HepG2 (cell line): ENCODE measurements around the gene PSMB10. TPM values are rescaled to one million over a fixed set of nuclear protein-coding genes. Genes with fewer than 3 reads are reported as not detected.

Experiments used
- ASH2L ChIP-seq: fragments of 300-600, 200-600 bp; sonication (generic); IDR thresholded peaks from 2 replicates; pipeline ENCODE4 v1.7.0; 2017; ENCODE audit warnings: low read depth, mild to moderate bottlenecking, moderate library complexity, mixed read lengths, low read length; ENCODE audit not compliant: insufficient read length
- ATAD3A ChIP-seq: sonication (generic); formaldehyde crosslinking; IDR thresholded peaks from 2 replicates; pipeline ENCODE4 v1.4.0; 2020; ENCODE audit warnings: missing genetic modification reagents
- ETV5 ChIP-seq: IDR thresholded peaks from 2 replicates; pipeline ENCODE4 v1.6.1; 2018; ENCODE audit warnings: missing biosample characterization, missing genetic modification reagents, inconsistent platforms, borderline replicate concordance
- HDAC2 ChIP-seq: sonication (generic); formaldehyde crosslinking; IDR thresholded peaks from 2 replicates; pipeline ENCODE4 v1.4.0; 2020; ENCODE audit warnings: missing genetic modification reagents
- KLF15 ChIP-seq: sonication (generic); formaldehyde crosslinking; IDR thresholded peaks from 2 replicates; pipeline ENCODE4 v1.8.1; 2023; ENCODE audit warnings: borderline replicate concordance, mild to moderate bottlenecking, inconsistent platforms, missing genetic modification reagents, mixed read lengths
- NBN ChIP-seq: fragments of 450-650 bp; conservative IDR thresholded peaks from 2 replicates; pipeline ENCODE4 v1.6.1; 2017
- NONO ChIP-seq, 2 experiments: fragments of 450-650 bp in 1 of 2; sonication (generic) in 1 of 2; formaldehyde crosslinking in 1 of 2; IDR thresholded peaks in 1 of 2; conservative IDR thresholded peaks in 1 of 2; 2 replicates each; pipeline versions ENCODE4 v1.6.1 to v1.8.0; 2017 to 2022; ENCODE audit warnings: mild to moderate bottlenecking in 1 of 2, missing genetic modification reagents in 1 of 2, moderate library complexity in 1 of 2
- ONECUT2 ChIP-seq: sonication (generic); formaldehyde crosslinking; IDR thresholded peaks from 2 replicates; pipeline ENCODE4 v1.4.0; 2020; ENCODE audit warnings: missing genetic modification reagents
- PAX8 ChIP-seq: sonication (generic); formaldehyde crosslinking; IDR thresholded peaks from 2 replicates; pipeline ENCODE4 v1.8.0; 2022; ENCODE audit warnings: mild to moderate bottlenecking, missing genetic modification reagents, borderline replicate concordance
- POLR2AphosphoS5 ChIP-seq: IDR thresholded peaks from 2 replicates; pipeline ENCODE4 v1.6.1; 2012; ENCODE audit warnings: low read depth, low read length
- SNAI1 ChIP-seq: sonication (generic); formaldehyde crosslinking; IDR thresholded peaks from 2 replicates; pipeline ENCODE4 v1.5.0; 2020; ENCODE audit warnings: mild to moderate bottlenecking, missing genetic modification reagents, borderline replicate concordance
- SRF ChIP-seq: IDR thresholded peaks from 2 replicates; pipeline ENCODE4 v1.6.1; 2011; ENCODE audit warnings: mild to moderate bottlenecking, low read depth, low read length, moderate library complexity
- STAG1 ChIP-seq: sonication (generic); formaldehyde crosslinking; IDR thresholded peaks from 2 replicates; pipeline ENCODE4 v1.4.0; 2020; ENCODE audit warnings: missing genetic modification reagents
- TOPORS ChIP-seq: sonication (generic); formaldehyde crosslinking; IDR thresholded peaks from 2 replicates; pipeline ENCODE4 v1.8.0; 2023; ENCODE audit warnings: mild to moderate bottlenecking, missing genetic modification reagents
- TSC22D2 ChIP-seq: sonication (generic); formaldehyde crosslinking; IDR thresholded peaks from 2 replicates; pipeline ENCODE4 v1.5.1; 2020; ENCODE audit warnings: missing genetic modification reagents, mild to moderate bottlenecking, borderline replicate concordance
- ZEB1 ChIP-seq: IDR thresholded peaks from 2 replicates; pipeline ENCODE4 v1.6.1; 2012; ENCODE audit warnings: mild to moderate bottlenecking, low read depth, inconsistent platforms; ENCODE audit not compliant: insufficient replicate concordance
- ZMAT3 ChIP-seq: sonication (generic); formaldehyde crosslinking; conservative IDR thresholded peaks from 2 replicates; pipeline ENCODE4 v1.7.0; 2021; ENCODE audit warnings: missing genetic modification reagents
- ZNF160 ChIP-seq: sonication (generic); formaldehyde crosslinking; IDR thresholded peaks from 2 replicates; pipeline ENCODE4 v1.8.0; 2022; ENCODE audit warnings: mild to moderate bottlenecking, inconsistent platforms, missing genetic modification reagents
- ZNF232 ChIP-seq: sonication (generic); formaldehyde crosslinking; IDR thresholded peaks from 2 replicates; pipeline ENCODE4 v1.4.0; 2020; ENCODE audit warnings: missing genetic modification reagents, borderline replicate concordance
- ZNF430 ChIP-seq: sonication (generic); formaldehyde crosslinking; IDR thresholded peaks from 2 replicates; pipeline ENCODE4 v1.9.0; 2021; ENCODE audit warnings: mild to moderate bottlenecking, missing genetic modification reagents
- ZNF562 ChIP-seq: sonication (generic); formaldehyde crosslinking; IDR thresholded peaks from 2 replicates; pipeline ENCODE4 v1.8.0; 2022; ENCODE audit warnings: missing genetic modification reagents, borderline replicate concordance
- ZNF567 ChIP-seq: sonication (generic); formaldehyde crosslinking; IDR thresholded peaks from 2 replicates; pipeline ENCODE4 v1.8.1; 2023; ENCODE audit warnings: mild to moderate bottlenecking, missing genetic modification reagents, borderline replicate concordance
- ZNF577 ChIP-seq: sonication (generic); formaldehyde crosslinking; IDR thresholded peaks from 2 replicates; pipeline ENCODE4 v1.4.0; 2020; ENCODE audit warnings: mild to moderate bottlenecking, low read depth, missing genetic modification reagents, borderline replicate concordance
- ZNF615 ChIP-seq: sonication (generic); formaldehyde crosslinking; IDR thresholded peaks from 2 replicates; pipeline ENCODE4 v1.5.0; 2020; ENCODE audit warnings: mild to moderate bottlenecking, missing genetic modification reagents, borderline replicate concordance
- ZNF839 ChIP-seq: sonication (generic); formaldehyde crosslinking; IDR thresholded peaks from 2 replicates; pipeline ENCODE4 v1.4.0; 2020; ENCODE audit warnings: missing genetic modification reagents, mild to moderate bottlenecking, borderline replicate concordance
- ZNF850 ChIP-seq: sonication (generic); formaldehyde crosslinking; conservative IDR thresholded peaks from 2 replicates; pipeline ENCODE4 v1.9.0; 2021; ENCODE audit warnings: mild to moderate bottlenecking, missing genetic modification reagents
- ZSCAN20 ChIP-seq: sonication (generic); formaldehyde crosslinking; IDR thresholded peaks from 2 replicates; pipeline ENCODE4 v1.4.0; 2020; ENCODE audit warnings: missing genetic modification reagents, mild to moderate bottlenecking, borderline replicate concordance
- polyA plus RNA-seq, 8 experiments: library from polyadenylated mRNA; depleted of rRNA in 3 of 8; stranded (reverse) in 7 of 8; unstranded in 1 of 8; fragments of >200 nt; fragmentation: Illumina TruSeq in 4 of 8; extraction: Trizol in 4 of 8; gene quantifications; 2 replicates each; pipeline versions ENCODE4 v1.2.1 to v1.2.3, GENCODE V29; 2011 to 2016; ENCODE audit warnings: low read depth in 4 of 8, missing spikeins in 1 of 8, mixed read lengths in 1 of 8; ENCODE audit not compliant: insufficient read depth in 1 of 8
- total RNA-seq, 5 experiments: library from RNA; depleted of rRNA; stranded (reverse); fragments of >200 nt; fragmentation: Illumina TruSeq; extraction: Trizol; gene quantifications; 2 replicates each; pipeline ENCODE4 v1.2.3, GENCODE V29; 2016; ENCODE audit warnings: low read depth in 1 of 5
- TF ChIP-seq, protein P1 (sequence below): IDR thresholded peaks from 2 replicates; pipeline ENCODE4 v1.6.1; 2012; ENCODE audit warnings: inconsistent platforms
- TF ChIP-seq, protein P2 (sequence below): sonication (generic); formaldehyde crosslinking; IDR thresholded peaks from 2 replicates; pipeline ENCODE4 v1.9.0; 2022; ENCODE audit warnings: missing genetic modification reagents, mild to moderate bottlenecking, borderline replicate concordance

Gene PSMB10
- total and polyA plus RNA-seq, 2 of the 13 experiments (the other 11 are each of a cell fraction or from before 2014, with no cell fraction given), result 12.7 to 65.9 TPM

DNA sequence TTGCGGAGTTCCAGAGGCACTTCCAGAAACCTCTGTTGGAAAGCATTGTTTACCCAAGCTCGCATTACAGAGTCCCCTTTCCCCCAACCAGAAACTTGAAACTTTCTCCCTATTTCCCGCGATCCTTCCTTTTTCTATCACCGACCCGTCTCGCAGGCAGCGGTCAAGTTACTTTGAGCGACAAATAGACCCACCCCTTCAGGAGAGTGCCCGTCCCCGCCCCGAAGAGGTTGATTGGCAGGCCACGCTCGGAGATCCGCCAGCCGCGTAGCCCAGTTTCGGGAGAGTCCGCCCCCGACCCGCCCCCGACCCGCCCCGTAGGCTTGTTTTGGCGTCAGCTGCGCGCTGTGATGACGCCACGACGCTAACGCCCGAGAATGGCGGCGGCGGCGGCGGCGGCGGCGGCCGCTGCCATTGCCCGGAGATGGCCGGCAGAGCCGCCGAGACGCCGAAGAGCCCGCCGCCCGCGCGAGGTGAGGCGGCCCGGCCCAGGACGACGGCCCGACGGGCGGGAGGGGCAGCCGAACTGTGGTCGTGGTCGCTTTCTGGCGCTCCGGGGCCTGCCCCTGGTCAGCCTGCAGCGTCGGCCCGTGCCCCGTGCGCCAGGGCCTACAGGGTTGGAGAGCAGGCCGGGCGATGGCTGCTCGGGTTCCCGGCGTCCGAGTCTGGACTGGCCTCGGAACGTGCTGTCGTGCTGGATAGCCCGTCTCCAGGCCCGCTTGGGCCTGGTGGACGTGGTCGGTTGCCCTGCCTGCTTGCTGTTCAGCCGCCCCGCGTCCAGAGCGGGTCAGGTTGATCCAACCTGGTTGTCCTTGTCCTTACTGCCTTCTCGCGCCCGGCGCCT lies 43.5 kb downstream of the PSMB10 start, which contains the start of gene PSKH1 (continued):
- TF ChIP-seq TSC22D2 (CRISPR knock-in tag), result no peak
- TF ChIP-seq TOPORS (CRISPR knock-in tag), result no peak
- TF ChIP-seq, protein P1, sequence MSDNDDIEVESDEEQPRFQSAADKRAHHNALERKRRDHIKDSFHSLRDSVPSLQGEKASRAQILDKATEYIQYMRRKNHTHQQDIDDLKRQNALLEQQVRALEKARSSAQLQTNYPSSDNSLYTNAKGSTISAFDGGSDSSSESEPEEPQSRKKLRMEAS, result peak; percentile 69
- TF ChIP-seq KLF15 (CRISPR knock-in tag), result no peak; the same call in 1 of the 2 replicates
- TF ChIP-seq STAG1 (CRISPR knock-in tag), result 0 out of 2 replicates have a peak, but pooled peaks have one; percentile 13
- peak; percentile 45; the same call in 1 of the 2 replicates for TF ChIP-seq PAX8 (CRISPR knock-in tag)
- TF ChIP-seq ASH2L, result peak; percentile 93
- no peak for TF ChIP-seq ATAD3A (CRISPR knock-in tag)
- TF ChIP-seq ZEB1, result no peak
- TF ChIP-seq ZMAT3 (CRISPR knock-in tag), result no peak
- 0 out of 2 replicates have a peak, but pooled peaks have one; percentile 56 for TF ChIP-seq ZNF232 (CRISPR knock-in tag)
- peak; percentile 95 for TF ChIP-seq ZNF567 (CRISPR knock-in tag)
- peak; percentile 79 for TF ChIP-seq POLR2AphosphoS5
- peak; percentile 88 for TF ChIP-seq ZSCAN20 (CRISPR knock-in tag)
- no peak for TF ChIP-seq ZNF615 (CRISPR knock-in tag)
- no peak for TF ChIP-seq NBN
- no peak for TF ChIP-seq ONECUT2 (CRISPR knock-in tag)
- peak; percentile 72; the same call in 1 of the 2 replicates for TF ChIP-seq SNAI1 (CRISPR knock-in tag)
- TF ChIP-seq ZNF839 (CRISPR knock-in tag), result no peak
- 0 out of 2 replicates have a peak, but pooled peaks have one; percentile 27 for TF ChIP-seq ZNF430 (CRISPR knock-in tag)
- TF ChIP-seq ETV5 (CRISPR knock-in tag), result 0 out of 2 replicates have a peak, but pooled peaks have one; percentile 20
- TF ChIP-seq, protein P2, sequence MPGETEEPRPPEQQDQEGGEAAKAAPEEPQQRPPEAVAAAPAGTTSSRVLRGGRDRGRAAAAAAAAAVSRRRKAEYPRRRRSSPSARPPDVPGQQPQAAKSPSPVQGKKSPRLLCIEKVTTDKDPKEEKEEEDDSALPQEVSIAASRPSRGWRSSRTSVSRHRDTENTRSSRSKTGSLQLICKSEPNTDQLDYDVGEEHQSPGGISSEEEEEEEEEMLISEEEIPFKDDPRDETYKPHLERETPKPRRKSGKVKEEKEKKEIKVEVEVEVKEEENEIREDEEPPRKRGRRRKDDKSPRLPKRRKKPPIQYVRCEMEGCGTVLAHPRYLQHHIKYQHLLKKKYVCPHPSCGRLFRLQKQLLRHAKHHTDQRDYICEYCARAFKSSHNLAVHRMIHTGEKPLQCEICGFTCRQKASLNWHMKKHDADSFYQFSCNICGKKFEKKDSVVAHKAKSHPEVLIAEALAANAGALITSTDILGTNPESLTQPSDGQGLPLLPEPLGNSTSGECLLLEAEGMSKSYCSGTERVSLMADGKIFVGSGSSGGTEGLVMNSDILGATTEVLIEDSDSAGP (CRISPR knock-in tag), result peak; percentile 76; the same call in 1 of the 2 replicates
- TF ChIP-seq ZNF577 (CRISPR knock-in tag), result 0 out of 2 replicates have a peak, but pooled peaks have one; percentile 59
- no peak for TF ChIP-seq NONO (IDR thresholded peaks at IDR 0.05)
- TF ChIP-seq NONO (CRISPR knock-in tag; conservative IDR thresholded peaks at IDR 0.05), result no peak
- TF ChIP-seq ZNF160 (CRISPR knock-in tag), result 0 out of 2 replicates have a peak, but pooled peaks have one; percentile 87
- TF ChIP-seq ZNF562 (CRISPR knock-in tag), result no peak
- TF ChIP-seq SRF, result peak; percentile 68
- no peak for TF ChIP-seq ZNF850 (CRISPR knock-in tag)
- TF ChIP-seq HDAC2 (CRISPR knock-in tag), result peak; percentile 27
